GM21526 (cell line): Measurements from ENCODE around the gene SYT10.
"Not testable (repeated sequence)": the region's sequence is repeated elsewhere in the genome, so short reads cannot be mapped to it uniquely, and the experiment has no call there.

Experiments used
- ATAC-seq: cut with Tn5 transposase; IDR thresholded peaks from one replicate; pipeline ENCODE4 v1.9.1; 2021; ENCODE audit warnings: moderate library complexity; ENCODE audit not compliant: unreplicated experiment, low FRiP score

SYT10 gene

GRCh38 chr12:33370318-33370717 lies 69.3 kb downstream of the SYT10 start:
- no peak for ATAC-seq

DNA sequence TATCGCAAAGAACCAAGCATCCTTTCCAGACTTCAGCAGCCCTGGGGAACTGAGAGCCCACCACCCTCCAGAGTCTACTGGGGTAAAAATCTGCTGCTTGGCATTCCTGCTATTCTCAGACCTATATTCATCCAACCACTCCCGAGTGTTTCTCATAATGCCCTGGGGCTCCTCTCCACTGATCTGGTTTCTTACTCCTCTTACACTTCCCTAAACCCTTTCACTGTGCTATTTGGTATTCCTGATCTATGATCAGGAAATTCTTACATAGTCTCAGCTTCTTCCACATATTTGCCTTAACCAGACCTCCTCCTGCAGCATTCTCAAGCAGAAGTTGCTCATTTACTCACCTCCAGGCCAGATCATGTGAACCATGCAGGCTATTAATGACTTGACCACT lies 82.4 kb downstream of the SYT10 start:
- no peak for ATAC-seq

DNA sequence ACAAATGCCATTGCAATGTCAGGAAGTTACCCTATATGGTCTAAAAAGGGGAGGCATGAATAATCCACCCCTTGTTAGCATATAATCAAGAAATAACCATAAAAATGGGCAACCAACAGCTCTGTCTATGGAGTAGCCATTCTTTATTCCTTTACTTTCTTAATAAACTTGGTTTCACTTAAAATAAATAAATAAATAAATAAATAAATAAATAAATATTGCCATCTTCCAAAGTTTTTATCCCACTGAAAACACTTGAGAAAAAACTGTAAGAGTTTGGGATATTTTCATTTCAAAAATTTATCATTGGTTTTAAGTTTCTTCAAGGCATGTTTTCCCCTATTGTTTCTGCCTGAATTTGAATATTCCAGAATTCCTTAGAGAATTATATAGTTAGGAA lies 89.8 kb downstream of the SYT10 start:
- ATAC-seq: no peak

DNA sequence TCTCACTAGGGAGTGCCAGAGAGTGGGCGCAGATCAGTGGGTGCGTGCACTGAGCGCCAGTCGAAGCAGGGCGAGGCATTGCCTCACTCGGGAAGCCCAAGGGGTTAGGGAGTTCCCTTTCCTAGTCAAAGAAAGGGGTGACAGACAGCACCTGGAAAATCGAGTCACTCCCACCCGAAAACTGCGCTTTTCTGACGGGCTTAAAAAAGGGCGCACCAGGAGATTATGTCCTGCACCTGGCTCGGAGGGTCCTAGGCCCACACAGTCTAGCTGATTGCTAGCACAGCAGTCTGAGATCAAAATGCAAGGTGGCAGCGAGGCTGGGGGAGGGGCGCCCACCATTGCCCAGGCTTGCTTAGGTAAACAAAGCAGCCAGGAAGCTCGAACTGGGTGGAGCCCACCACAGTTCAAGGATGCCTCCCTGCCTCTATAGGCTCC lies 107.6 kb downstream of the SYT10 start:
- not testable (repeated sequence) for ATAC-seq

DNA sequence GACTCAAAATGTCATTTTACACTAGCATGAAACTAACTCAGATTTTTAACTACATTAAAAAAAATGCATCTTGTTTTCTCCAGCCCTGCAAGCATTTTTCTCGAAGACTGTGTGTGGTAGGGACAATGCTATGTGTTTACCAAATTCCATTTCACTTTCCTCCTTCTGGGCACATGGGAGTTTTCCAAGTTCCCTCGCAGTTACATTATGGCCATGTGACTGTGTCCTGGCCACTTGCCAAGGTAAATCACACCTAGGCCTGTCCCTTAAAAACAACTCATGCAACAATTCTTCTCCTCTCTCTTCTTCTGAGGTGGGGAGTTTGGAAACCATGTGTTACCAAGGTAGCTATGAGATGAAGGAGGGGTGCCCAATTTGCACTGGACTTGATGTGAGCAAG lies 108.7 kb downstream of the SYT10 start:
- ATAC-seq: no peak
